Esophagus (tissue), 2 donors: ENCODE results near the gene EPC1. TPM values are rescaled to one million over a fixed set of nuclear protein-coding genes. Genes with fewer than 3 reads are reported as not detected.
A peak's percentile ranks its signal among the peaks of the same experiment; 100 is the strongest.
"Not testable (repeated sequence)": the region's sequence is repeated elsewhere in the genome, so short reads cannot be mapped to it uniquely, and the experiment has no call there.

Source experiments
- H3K27ac ChIP-seq, 2 donors: one replicate each; pipeline ENCODE4 v1.5.1; 2013; ENCODE audit warnings: low read depth in 2 of 2, mild to moderate bottlenecking in 2 of 2, inconsistent platforms in 1 of 2, low read length in 1 of 2, moderate library complexity in 1 of 2
- H3K27me3 ChIP-seq, 2 donors: one replicate each; pipeline ENCODE4 v1.6.1; 2013; ENCODE audit warnings: low read length in 2 of 2, control low read depth in 1 of 2, mild to moderate bottlenecking in 1 of 2; ENCODE audit not compliant: insufficient read depth in 2 of 2, control insufficient read depth in 1 of 2
- H3K36me3 ChIP-seq, 2 donors: one replicate each; pipeline ENCODE4 v1.6.1; 2013; ENCODE audit warnings: low read length in 1 of 2; ENCODE audit not compliant: control insufficient read depth in 2 of 2, insufficient read depth in 2 of 2
- H3K4me1 ChIP-seq, 2 donors: one replicate each; pipeline ENCODE4 v1.6.1; 2013; ENCODE audit warnings: low read length in 1 of 2; ENCODE audit not compliant: control insufficient read depth in 2 of 2, insufficient read depth in 2 of 2
- H3K4me3 ChIP-seq, 2 donors: one replicate each; pipeline ENCODE4 v1.5.1; 2013; ENCODE audit warnings: low read length in 2 of 2, mild to moderate bottlenecking in 2 of 2, low read depth in 1 of 2, moderate library complexity in 1 of 2
- H3K9me3 ChIP-seq, 2 donors: one replicate each; pipeline ENCODE4 v1.6.1; 2013; ENCODE audit warnings: mild to moderate bottlenecking in 2 of 2, low read depth in 1 of 2, low read length in 1 of 2, moderate library complexity in 1 of 2; ENCODE audit not compliant: control insufficient read depth in 2 of 2, insufficient read depth in 1 of 2
- WGBS, 2 donors: extraction: QIAGEN DNeasy Blood & Tissue Kit; methylation state at CpG; one replicate each; pipeline ENCODE4 v1.1.7; 2013; 5-methylcytosine and 5-hydroxymethylcytosine counted together
- polyA plus RNA-seq, 2 donors: library from polyadenylated mRNA; stranded (reverse); fragments of 200-250 nt; gene quantifications; one replicate each; pipeline ENCODE4 v1.2.3, GENCODE V29; 2013
- donor health status: healthy with polysubstance abuse.
- donor health status: Bipolar disorder and iron deficiency.

EPC1 gene
- polyA plus RNA-seq, result 1 to 10 TPM; 9.4 to 10.0 TPM

- Histone ChIP-seq H3K36me3 (no peaks in the 10 kb centered on the region), H3K9me3 (no peaks in the 10 kb centered on the region), H3K4me3 (peak within 1 kb of the TSS; percentile 87 to 98), H3K27ac (peak within 1 kb of the TSS; percentile 100), H3K27me3 (no peaks in the 10 kb centered on the region), H3K4me1 (peaks cover 2 to 4% of the 10 kb centered on the region in 2 donors)
- 0 to 1% methylated on average over 88 to 97 of the region's 97 CpGs for WGBS, 2 donors
Measured at GRCh38 chr10:32346551-32347362, at the start of gene EPC1. Gene EPC1, minus strand, starts transcription at chr10:32347158. Its CDS starts 243 bp downstream, at chr10:32346915.

DNA sequence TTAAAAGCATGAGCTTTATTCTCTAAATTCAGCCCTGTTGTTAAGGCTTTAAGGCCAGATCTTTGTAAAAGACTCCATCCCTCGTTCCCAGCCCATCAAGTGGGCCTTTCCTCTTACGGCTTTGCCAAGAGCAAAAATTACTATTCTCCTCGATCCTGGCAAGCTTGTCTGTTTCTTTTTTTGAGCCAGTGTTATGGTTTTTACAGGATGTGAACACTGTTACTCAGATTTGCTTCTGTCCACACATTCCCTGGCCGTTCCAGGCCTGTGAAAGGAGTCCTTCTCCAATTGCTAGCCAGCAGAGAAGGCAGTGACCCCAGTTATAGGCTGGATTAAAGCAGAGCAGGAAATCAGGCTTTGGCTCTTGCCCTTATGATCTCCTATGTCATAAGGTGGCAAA lies 47.0 kb upstream of the EPC1 start:
- Histone ChIP-seq H3K4me3 (no peak overlapping the region), H3K36me3 (no peaks in the 10 kb centered on the region), H3K4me1 (no peaks in the 10 kb centered on the region), H3K9me3 (no peaks in the 10 kb centered on the region), H3K27ac (no peak overlapping the region), H3K27me3 (no peaks in the 10 kb centered on the region)
- WGBS, 2 donors, result 60 to 63% methylated on average over 4 of the region's 4 CpGs

- H3K9me3 ChIP-seq, H3K36me3 ChIP-seq, H3K4me1 ChIP-seq, H3K27me3 ChIP-seq, H3K27ac ChIP-seq, H3K4me3 ChIP-seq: not testable (repeated sequence)
Measured at GRCh38 chr10:32392284-32392683, 45.3 kb upstream of the EPC1 start.

- Histone ChIP-seq H3K4me1 (no peaks in the 10 kb centered on the region), H3K36me3 (no peaks in the 10 kb centered on the region), H3K27me3 (no peaks in the 10 kb centered on the region), H3K4me3 (no peak overlapping the region), H3K9me3 (no peaks in the 10 kb centered on the region), H3K27ac (no peak overlapping the region)
- 88 to 90% methylated on average over 3 of the region's 3 CpGs for WGBS, 2 donors
Measured at GRCh38 chr10:32390193-32390592, 43.2 kb upstream of the EPC1 start.

GRCh38 chr10:32388258-32389027 lies 41.5 kb upstream of the EPC1 start:
- no peak overlapping the region for H3K27ac ChIP-seq

GRCh38 chr10:32386623-32387260 lies 39.8 kb upstream of the EPC1 start:
- 72 to 78% methylated on average over 7 of the region's 7 CpGs for WGBS, 2 donors
- Histone ChIP-seq H3K27ac (no peak overlapping the region), H3K4me1 (no peaks in the 10 kb centered on the region), H3K4me3 (no peak overlapping the region), H3K27me3 (no peaks in the 10 kb centered on the region), H3K9me3 (no peaks in the 10 kb centered on the region), H3K36me3 (no peaks in the 10 kb centered on the region)

More at GRCh38 chr10:32388258-32389027, 41.5 kb upstream of the EPC1 start:
- H3K4me3 ChIP-seq, result no peak overlapping the region
- H3K9me3 ChIP-seq, result no peaks in the 10 kb centered on the region
- no peaks in the 10 kb centered on the region for H3K36me3 ChIP-seq
- WGBS, 2 donors, result 59% methylated on average over 6 of the region's 6 CpGs
- H3K4me1 ChIP-seq, result no peaks in the 10 kb centered on the region
- H3K27me3 ChIP-seq, result no peaks in the 10 kb centered on the region

- Histone ChIP-seq H3K4me3 (no peak overlapping the region), H3K27me3 (no peaks in the 10 kb centered on the region), H3K9me3 (no peaks in the 10 kb centered on the region), H3K4me1 (no peaks in the 10 kb centered on the region), H3K27ac (no peak overlapping the region), H3K36me3 (no peaks in the 10 kb centered on the region)
- WGBS, 2 donors, result 79 to 83% methylated on average over 4 of the region's 4 CpGs
Measured at GRCh38 chr10:32384171-32384570, 37.2 kb upstream of the EPC1 start.

DNA sequence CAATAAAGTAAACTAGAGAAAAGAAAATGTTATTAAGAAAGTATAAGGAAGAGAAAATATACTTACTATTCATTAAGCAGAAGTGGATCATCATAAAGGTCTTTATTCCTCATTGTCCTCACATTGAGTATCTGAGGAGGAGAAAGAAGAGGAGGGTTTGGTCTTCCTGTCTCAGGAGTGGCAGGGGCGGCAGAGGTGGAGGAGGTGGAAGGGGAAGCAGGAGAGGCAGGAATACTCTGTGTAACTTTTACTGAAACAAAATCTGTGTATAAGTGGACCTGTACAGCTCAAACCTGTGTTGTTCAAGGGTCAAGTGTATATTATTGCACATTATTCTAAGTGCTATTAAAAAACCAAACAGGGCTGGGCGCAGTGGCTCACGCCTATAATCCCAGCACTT lies 34.2 kb upstream of the EPC1 start:
- Histone ChIP-seq H3K27me3 (no peaks in the 10 kb centered on the region), H3K4me3 (no peak overlapping the region), H3K9me3 (no peaks in the 10 kb centered on the region), H3K36me3 (no peaks in the 10 kb centered on the region), H3K4me1 (no peaks in the 10 kb centered on the region), H3K27ac (no peak overlapping the region)
- WGBS, 2 donors, result 85 to 89% methylated on average over 3 of the region's 3 CpGs

DNA sequence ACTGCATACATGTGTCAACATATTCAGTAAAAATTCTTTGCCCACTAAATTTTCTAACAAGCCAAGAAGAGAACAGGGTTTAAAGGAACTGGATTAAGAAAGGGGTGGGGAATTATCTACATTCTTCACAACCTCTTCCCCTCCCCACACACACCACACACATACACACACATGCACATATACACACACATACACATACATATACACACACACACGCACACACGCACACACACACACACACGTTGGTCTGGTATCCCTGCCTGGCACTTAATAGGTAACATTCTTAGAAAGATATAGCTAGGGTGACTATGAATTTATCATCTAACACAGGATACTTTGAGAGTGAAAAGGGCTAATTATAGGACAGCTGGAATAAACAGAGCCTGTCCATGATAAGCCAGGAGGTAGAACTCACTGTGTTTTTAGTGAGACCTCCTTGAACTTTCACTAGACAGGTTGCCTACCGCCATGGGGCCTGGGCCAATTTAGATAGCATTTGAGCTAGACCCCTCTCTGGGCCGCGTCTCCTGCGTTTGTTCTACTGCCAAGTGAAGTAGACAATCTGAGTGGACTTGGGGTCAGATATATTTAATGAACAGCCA lies 33.1 kb upstream of the EPC1 start:
- H3K4me3 ChIP-seq, result no peak overlapping the region
- no peaks in the 10 kb centered on the region for H3K27me3 ChIP-seq
- 60 to 83% methylated on average over 7 of the region's 7 CpGs for WGBS, 2 donors
- H3K9me3 ChIP-seq, result no peaks in the 10 kb centered on the region
- H3K4me1 ChIP-seq, result no peaks in the 10 kb centered on the region
- no peaks in the 10 kb centered on the region for H3K36me3 ChIP-seq
- peak overlapping the region in 1 of 2 donors; percentile 35 for H3K27ac ChIP-seq
